ENCODE results near the gene ZNF532.

GRCh38 chr18:58909521-58909920, 44.8 kb downstream of the ZNF532 start:
- TF ChIP-seq, protein P1, sequence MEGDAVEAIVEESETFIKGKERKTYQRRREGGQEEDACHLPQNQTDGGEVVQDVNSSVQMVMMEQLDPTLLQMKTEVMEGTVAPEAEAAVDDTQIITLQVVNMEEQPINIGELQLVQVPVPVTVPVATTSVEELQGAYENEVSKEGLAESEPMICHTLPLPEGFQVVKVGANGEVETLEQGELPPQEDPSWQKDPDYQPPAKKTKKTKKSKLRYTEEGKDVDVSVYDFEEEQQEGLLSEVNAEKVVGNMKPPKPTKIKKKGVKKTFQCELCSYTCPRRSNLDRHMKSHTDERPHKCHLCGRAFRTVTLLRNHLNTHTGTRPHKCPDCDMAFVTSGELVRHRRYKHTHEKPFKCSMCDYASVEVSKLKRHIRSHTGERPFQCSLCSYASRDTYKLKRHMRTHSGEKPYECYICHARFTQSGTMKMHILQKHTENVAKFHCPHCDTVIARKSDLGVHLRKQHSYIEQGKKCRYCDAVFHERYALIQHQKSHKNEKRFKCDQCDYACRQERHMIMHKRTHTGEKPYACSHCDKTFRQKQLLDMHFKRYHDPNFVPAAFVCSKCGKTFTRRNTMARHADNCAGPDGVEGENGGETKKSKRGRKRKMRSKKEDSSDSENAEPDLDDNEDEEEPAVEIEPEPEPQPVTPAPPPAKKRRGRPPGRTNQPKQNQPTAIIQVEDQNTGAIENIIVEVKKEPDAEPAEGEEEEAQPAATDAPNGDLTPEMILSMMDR (IDR thresholded peaks at IDR 0.05): no peak
- no peak for TF ChIP-seq POLR2A (IDR thresholded peaks at IDR 0.05)
